GM21786 (cell line): ENCODE results near the gene PFN1.
A peak's percentile ranks its signal among the peaks of the same experiment; 100 is the strongest.

Experiments
- ATAC-seq: cut with Tn5 transposase; IDR thresholded peaks from one replicate; pipeline ENCODE4 v1.9.1; 2021; ENCODE audit not compliant: unreplicated experiment

Gene PFN1

DNA sequence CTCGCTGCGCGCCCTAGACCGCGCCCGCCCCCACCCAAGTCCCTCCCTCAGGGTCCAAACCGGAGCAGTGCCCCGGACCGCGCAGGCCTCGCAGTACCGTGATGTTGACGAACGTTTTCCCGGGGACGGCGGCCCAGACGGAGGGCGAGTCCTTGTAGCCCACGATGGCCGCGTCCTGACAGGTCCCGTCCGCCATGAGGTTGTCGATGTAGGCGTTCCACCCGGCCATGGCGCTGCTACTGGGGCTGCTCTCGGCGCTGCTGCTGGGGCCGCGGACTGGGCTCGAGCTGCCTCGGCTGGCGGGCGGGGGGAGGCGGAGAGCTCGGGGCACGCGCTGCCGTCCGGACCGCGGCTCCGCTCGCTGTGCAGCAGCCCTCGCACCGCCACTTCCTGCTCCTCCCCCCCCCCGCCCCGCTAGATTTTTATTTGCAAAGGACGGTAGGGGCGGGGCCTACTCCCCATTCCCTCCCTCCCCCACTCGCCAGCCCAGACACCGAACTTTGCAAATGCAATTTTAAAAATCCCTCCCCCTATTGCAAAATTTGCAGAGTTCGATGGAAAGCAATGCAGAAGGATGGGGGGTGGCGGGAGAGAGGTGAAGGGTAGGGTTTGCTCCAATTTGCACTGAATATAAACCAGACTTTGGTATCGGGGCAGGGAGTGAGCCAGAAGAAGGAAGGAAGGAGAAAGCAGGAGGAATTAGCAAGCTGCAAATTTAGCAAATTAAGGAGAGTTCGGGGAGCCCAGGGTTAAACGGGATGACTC is at the start of gene PFN1:
Gene PFN1 (minus strand): TSS at position 365 of the 765 bp plus-strand sequence. CDS start 136 bp downstream, at position 229.
- ATAC-seq, result no peak

- peak; percentile 82 for ATAC-seq
These were observed 49.1 kb upstream of the PFN1 start, which contains the start of the genes INCA1 and KIF1C for GRCh38 chr17:4997302-4998026. Gene INCA1, minus strand, starts transcription at chr17:4997522. Its CDS starts 3,085 bp downstream, at chr17:4994437. Gene KIF1C, plus strand, starts transcription at chr17:4997950. Its CDS starts 2,297 bp downstream, at chr17:5000247.

- no peak for ATAC-seq
These were observed 45.8 kb upstream of the PFN1 start for GRCh38 chr17:4994081-4994595.

DNA sequence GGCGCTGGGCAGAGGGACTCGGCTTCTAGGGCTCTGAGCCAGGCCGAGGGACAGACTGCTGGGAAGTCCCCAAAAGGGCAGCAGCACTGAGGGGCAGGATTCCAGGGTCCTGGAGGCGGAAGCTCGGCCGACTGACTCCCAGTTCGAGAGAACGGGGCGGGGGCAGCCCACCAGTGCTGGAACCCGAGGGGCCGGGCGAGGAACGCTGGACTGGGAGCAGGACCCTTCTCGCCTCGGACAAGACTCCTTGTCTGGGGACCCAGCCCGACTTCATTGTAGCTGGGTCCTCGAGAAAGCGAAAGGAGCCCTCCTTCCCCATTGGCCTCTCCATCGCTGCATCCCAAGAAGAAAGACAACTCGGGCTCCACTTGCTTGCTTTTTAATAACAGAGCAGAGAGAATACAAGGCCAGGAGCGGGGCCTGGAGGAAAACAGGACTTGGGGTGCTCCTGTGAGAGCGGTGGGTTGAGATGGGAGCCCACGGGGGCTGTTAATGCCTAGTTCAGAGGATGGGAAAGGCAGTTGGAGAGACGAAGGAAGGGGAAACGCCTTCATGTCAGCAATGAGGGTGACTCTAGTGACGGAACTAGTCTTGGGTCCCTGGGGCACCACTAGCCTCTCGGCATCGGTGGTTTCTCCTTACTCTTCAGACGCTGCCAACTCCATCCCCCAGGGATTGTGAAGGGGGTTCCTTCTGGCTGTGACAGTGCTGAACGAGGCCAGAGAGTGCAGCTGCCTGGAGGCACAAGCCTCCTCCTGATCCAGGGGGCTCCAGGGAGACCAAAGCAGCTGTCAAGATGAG is 39.6 kb upstream of the PFN1 start:
- ATAC-seq, result no peak

DNA sequence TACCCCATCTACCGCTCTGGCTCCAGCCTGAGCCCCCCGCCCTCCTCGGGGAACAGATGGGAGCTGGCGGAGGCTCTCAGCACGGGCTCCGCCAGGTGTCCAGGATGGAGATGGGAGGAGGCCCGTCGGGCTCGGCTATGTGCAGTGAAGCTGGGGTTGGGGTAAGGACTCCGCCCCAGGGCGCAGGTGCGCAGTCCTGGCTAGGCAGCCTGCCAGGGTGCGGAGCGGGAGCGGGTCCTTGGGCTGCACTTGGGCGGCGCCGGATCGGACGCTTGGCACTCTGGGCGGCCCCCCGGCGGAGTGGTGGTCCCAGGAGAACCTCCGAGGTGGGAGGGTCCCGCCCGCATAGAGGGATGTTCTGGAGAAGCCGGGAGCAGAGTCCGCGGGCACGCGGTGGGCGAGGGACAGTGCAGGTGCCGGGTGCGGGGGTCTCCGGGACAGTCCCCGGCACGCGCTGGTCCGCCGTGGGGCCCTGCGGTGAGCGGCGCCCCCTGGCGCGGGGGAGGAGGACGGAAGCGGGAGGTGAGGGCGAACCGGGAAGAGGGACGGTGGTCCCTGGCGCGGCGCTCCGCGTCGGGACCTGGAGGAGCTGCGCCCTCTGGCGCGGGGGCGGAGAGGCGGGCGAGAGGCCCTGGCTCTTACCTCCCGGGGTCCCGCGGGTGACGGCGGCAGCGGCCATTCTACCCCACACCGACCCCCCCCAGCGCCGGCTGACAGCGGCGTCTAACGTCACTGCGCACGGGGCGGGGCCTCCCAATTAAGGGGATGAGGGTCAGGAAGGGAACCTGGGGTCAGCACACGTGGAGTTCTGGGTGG is 38.8 kb upstream of the PFN1 start, which contains the start of gene CAMTA2:
Gene CAMTA2 (minus strand): TSS at position 725 of the 816 bp plus-strand sequence. CDS start 1,453 bp downstream, outside the sequence.
- peak; percentile 78 for ATAC-seq

GRCh38 chr17:4986403-4986802 is 38.1 kb upstream of the PFN1 start:
- no peak for ATAC-seq

DNA sequence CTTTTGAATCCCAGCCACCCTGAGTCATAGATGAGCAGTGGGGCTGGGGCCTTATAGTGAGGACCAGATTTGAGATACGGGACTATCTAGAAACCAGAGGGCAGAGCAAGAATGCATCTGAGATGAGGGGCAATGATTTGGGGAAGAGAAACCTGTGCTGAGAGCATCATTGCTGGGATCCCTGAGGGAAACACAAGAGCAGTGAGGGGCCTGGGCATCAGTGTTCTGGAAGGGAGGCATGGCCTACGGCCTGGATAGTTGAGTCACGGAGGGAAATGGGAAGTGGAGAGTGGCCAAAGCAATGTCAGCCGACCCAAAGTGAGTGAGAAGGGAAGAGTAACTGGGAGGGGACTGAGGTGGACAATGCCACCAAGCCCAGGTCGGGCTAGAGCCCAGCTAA is 34.0 kb upstream of the PFN1 start:
- ATAC-seq, result no peak

GRCh38 chr17:4980644-4981216 is 32.4 kb upstream of the PFN1 start:
- ATAC-seq, result no peak

GRCh38 chr17:4978726-4979125 is 30.4 kb upstream of the PFN1 start:
- no peak for ATAC-seq

GRCh38 chr17:4974115-4974670 is 25.9 kb upstream of the PFN1 start:
- ATAC-seq, result no peak

DNA sequence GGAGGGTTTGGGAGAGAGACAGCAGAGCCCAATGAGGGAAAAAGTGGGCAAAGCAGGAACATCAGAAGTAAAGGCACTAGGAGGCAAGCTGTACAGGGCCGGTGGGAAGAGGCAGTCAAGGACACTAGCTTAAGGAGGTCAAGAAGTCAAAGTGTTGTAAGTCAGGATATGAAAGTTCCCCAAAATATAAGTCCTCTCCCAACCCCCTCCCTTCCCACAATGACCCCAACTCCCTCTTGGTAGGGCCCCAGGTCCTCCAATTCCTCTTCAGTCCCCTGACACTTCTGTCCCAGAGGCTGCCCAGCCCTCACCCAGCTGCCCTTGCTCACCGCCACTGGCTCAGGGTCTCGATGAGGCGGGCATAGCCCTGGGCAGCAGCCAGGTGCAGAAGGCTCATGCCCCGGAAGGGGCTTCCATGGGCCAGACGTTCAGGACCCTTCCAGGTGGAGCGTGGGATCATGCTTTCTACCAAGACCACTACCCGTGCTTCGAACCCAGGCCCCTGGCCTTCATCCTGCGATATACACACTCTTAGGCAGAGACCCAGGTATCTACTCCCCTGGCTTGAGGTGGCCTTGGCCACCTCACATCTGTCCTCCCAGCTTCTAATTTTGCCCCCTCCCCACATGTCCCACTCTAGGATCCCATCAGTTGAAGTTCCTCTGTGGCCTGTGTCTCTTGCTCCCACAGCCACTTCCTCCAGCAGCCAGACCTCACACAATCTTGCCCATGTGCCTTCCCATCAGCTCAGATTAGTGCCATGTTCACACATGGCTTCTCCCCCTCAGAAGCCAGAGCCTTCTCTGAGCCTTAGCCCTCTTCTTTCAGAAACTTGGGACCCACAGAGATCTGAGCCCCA is 25.2 kb upstream of the PFN1 start:
- no peak for ATAC-seq

DNA sequence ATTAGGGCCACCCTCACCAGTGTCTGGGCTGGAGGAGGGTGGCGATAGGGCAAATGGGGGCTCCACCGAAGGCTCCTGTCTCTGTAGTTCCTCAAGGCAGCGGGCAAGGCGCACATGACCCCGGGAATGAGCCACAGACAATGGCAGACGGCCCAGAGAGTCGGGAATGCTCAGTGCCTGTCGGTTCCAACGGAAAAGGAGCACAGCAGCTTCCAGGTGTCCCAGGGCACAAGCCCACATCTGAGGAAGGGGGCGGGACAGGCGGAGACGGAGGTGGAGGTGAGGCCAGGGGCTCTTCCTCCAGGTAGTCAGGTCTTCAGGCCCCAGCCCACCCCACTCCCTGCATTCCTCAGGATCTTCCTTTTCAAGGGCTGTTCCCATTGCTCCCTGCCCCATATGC is 24.4 kb upstream of the PFN1 start:
- ATAC-seq, result no peak

GRCh38 chr17:4972322-4972721 is 24.0 kb upstream of the PFN1 start:
- ATAC-seq, result no peak

DNA sequence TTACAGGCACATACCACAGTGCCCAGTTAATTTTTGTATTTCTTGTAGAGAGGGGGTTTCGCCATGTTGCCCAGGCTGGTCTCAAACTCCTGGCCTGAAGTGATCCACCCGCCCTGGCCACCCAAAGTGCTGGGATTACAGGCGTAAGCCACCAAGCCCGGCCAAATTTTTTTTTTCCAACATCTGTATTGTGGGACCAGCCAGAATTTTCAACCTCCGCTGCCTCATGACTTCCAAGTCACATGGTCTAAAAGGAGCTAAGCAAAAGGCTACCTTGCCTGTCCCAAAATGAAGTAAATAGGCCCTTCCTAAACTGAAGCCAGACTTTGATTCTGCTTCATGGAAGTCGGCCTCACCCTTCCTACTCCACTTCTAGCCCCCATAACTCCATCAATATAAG is 23.5 kb upstream of the PFN1 start:
- no peak for ATAC-seq

DNA sequence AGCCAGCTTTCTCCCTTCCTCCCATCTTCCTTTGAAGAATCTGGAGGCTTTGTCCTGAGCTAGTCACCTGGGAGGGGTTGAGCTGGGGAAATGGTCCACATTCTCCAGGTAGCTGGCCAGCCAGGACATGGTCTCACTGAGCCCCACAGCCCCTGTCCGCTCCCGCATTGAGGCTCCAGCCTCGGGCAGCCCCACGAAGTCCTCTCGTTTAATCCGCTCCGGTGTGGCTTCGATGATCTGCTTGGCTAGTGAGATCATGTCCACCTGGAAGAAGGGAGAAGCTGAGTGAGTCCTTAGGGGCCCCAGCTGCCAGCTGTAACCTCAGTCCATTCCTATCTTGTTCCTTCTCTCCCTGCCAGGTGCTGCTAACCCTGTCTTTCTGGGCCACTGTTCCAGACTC is 21.9 kb upstream of the PFN1 start:
- ATAC-seq, result no peak

DNA sequence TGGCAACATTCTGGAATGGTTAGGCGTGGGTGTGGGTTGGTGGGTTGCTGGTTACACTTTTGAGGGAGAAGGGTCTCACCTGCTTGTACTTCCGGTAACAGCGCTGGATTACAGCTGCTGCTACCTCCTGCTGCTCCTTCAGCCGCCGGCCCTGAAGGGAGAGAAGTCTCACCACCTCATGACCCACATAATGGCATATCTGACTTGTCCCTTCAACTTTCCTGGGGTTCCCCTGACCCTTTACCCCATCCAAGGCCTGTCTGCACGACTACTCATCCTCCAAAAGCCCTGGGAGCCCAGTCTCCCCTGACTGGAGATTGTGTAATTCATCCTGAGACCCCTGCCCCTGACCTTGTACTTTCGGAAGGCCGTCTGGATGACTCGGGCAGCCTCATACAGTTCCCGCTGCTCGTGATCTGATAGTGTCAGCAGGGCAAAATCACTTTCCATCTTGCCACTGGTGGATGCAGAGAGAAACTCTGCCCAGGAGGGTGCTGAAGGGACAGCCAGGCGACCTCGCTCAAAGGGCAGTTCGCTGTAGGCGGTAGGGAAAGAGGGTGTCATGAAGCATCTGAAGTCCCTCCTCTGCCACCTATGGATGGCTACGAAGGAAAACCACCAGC is 21.3 kb upstream of the PFN1 start:
- ATAC-seq, result no peak

- ATAC-seq, result no peak
These were observed 20.8 kb upstream of the PFN1 start for GRCh38 chr17:4969047-4969550.

GRCh38 chr17:4968486-4969046 is 20.2 kb upstream of the PFN1 start:
- ATAC-seq, result no peak
